HG02678 (cell line): ENCODE data around the gene NUDT8.
"Not testable (repeated sequence)": the region's sequence is repeated elsewhere in the genome, so short reads cannot be mapped to it uniquely, and the experiment has no call there.

ENCODE experiments used
- ATAC-seq: cut with Tn5 transposase; IDR thresholded peaks from one replicate; pipeline ENCODE4 v1.9.1; 2021; ENCODE audit warnings: mild to moderate bottlenecking, moderate library complexity; ENCODE audit not compliant: unreplicated experiment

NUDT8 gene

DNA sequence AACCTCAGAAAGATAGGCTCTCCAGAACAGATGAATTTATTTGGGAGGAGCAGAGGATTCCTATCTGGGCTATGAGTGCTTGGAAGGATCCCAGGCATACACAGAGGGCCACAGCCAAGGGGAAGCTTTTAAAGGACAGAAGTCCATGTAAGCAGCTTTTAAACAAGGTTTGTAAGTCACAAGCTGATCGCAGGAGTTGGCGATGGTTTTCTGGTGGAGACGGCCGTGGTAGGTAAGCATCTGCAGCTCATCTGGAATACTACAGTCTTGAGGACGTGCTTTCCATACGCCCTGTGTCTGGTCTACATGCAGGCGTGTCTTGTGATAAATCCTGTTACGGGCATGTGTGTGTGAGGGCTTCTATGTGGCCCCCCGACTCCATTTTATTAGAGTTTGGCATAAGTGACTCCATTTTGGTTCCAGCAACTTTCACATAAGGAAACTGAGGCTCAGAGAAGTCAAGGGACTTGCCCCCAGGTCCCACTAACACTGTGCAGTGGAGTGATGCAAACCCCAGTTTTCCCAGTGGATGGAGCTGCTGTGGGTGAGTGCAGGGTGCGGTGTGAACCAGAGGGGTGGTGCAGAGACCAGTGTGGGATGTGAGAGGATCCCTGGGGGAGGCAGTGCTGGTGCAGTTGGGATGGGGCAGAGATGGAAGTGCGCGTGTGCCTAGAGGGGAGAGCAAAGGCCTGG, 32.6 kb upstream of the NUDT8 start:
- no peak for ATAC-seq

DNA sequence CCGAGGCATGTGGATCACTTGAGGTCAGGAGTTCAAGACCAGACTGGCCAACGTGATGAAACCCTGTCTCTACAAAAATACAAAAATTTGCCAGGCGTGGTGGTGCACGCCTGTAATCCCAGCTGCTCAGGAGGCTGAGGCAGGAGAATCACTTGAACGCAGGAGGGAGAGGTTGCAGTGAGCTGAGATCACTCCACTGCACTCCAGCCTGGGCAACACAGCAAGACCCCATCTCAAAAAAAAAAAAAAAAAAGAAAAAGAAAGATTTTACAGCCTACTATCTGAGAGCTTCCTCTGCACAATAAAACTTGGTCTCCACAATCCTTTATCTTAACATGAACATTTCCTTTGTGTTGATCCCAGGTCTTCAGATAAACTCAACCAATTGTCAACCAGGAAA, 31.0 kb upstream of the NUDT8 start:
- ATAC-seq, result not testable (repeated sequence)

GRCh38 chr11:67659651-67660165, 30.0 kb upstream of the NUDT8 start:
- not testable (repeated sequence) for ATAC-seq

GRCh38 chr11:67657300-67657699, 27.6 kb upstream of the NUDT8 start:
- ATAC-seq, result no peak

GRCh38 chr11:67656278-67656922, 26.7 kb upstream of the NUDT8 start:
- ATAC-seq, result no peak

DNA sequence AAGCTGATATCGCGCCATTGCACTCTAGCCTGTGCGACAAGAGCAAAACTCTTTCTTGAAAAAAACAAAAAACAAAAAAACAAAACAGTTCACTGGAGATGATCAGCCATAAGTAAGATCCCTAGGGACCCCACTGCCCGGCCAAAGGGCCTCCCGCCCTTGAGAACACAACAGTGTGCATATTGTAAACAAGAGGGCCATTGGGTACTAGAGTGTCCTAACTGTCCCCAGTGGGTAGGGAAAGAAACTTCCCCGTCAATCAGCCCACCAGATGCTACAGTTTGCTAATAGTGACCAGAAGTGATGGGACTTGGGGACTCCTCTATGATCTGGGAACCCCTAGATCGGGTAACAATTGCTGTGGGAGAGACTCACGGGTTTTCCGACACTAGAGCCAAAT, 24.5 kb upstream of the NUDT8 start:
- ATAC-seq, result no peak

- no peak for ATAC-seq
Measured at GRCh38 chr11:67652965-67653845, 23.5 kb upstream of the NUDT8 start.

DNA sequence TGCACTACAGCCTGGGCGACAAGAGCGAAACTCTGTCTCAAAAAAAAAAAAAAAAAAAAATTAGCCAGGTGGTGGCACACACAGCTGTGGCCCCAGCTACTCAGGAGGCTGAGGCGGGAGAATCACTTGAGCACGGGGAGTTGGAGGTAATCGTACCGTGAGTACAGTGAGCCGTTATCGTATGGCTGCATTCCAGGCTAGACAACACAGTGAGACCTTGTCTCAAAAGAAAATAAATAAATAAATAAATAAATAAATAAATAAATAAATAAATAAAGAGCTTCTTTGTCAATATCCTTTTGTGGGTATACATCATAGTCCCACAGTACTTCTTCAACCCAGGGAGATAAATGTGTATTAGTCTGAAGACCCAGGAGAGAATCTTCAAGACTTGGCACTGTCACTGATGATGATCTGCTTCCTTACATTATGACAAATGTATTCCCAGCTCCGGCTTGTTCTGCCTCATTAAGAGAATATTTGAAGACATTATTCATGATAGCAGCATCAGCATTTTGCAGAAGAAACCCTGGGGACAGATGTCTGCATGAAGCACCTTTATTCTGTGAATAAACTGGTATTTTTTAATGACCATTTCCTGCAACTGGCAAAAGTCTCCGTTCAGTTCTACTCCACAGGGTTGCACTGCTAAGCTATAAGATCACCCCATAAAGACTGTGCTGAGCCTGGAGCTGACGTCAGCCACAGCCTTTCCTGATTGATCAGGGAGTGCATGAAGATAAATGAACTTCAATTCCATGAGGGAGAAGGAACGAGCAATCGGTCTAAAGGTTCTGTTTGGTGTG, 22.4 kb upstream of the NUDT8 start:
- ATAC-seq, result no peak

DNA sequence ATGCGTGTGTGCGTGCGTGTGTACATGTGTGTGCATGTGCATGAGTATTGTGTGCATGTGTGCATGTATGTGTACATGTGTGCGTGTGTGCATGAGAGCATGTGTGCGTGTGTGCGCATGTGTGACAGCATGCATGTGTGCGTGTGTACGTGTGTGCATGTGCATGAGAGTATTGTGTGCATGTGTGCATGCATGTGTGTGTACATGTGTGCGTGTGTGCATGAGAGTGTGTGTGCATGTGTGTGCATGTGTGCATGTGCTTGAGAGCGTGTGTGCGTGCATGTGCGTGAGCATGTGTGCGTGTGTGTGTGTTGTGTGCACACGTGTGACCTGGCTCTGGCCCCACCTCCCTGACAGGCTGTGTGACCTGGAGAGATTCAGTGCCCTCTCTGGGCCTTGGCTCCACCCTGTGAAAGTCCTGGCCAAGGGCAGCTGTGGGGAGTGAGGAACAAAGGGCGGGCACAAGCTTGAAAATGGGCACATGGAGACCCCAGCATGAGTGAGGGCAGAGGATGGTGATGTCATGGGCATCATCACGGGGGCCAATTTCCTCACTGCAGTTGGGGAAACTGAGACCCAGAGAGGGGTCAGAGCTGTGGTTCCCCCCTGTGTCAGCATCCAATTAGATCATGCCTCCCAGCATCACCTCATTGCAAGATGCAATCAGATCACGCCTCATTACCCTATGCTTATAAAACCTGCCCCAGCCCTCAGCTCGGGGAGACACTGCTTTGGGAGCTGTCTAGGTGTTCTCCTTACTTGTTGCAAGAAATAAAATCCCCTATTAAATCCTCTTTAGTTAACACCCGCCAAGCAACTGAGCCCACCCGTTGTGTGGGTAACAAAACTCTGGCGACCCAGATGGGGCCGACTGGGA, 20.1 kb upstream of the NUDT8 start:
- ATAC-seq, result no peak

DNA sequence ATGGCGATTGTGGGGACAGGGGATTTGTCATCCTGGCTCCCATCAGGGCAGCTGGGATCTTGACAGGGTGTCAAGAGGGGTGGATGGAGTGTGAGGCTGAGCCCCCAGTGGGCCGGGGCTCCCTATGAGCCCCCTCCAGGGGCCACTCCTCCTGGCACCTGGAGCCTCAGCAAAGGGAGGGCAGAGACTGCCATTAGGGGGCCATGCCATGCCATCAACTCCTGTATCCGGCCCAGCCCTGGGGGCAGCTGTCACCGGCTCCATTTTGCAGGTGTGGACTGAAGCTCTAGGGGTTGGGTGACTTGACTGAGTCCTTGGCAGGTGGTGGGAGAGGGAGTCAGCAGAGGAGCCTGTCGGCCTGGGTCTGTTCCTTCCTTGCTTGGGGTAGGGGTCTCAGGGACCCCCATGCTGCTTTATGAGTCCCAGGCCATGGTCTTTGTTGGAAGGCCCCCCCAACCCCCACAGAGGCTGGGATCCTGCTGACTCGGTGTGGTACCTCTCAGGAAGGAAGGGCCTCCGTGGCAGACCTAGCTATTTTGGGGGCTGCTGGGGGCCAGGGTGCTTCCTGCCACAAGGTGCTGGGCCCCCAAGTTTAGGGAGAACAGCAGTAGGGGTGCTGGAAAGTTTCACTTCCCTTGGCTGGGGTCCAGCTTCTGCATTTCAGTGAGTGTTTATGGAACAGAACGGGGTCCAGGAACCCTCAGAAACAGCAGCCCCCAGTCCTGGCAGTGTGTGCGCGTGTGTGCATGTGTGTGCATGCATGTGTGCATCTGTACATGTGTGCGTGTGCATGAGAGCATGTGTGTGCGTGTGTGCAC, 19.3 kb upstream of the NUDT8 start:
- no peak for ATAC-seq

DNA sequence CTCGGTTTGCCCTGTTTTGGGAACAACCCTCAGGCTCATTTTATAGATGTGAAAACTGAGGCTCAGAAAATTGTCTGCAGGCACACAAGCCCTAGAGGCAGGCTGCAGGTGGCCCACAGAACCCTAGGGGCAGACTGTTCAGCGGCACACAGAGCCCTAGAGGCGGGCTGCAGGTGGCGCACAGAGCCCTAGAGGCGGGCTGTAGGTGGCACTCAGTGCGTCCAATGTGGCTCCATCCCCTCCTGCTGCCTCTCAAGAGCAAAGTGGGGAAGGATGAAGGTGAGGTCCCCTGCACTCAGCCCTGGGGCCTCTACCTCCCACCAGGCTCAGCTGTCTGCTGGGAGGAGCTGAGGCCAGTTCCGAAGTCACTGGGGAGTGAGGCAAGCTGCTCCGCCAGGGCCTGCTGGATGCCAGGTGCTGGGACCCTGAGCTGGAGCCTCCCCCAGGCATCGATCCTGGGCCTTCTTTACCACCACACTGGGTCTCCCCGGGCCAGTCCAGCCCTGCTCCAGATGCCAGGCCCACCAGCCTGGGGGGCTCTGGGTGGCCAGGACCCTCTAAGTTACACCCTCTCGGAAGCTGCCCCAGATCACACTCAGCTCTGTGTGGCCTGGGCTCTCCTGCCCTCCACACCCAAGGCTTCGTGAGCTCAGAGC, 18.5 kb upstream of the NUDT8 start:
- ATAC-seq, result peak; percentile 66

GRCh38 chr11:67647471-67647870, 17.7 kb upstream of the NUDT8 start:
- ATAC-seq, result no peak

DNA sequence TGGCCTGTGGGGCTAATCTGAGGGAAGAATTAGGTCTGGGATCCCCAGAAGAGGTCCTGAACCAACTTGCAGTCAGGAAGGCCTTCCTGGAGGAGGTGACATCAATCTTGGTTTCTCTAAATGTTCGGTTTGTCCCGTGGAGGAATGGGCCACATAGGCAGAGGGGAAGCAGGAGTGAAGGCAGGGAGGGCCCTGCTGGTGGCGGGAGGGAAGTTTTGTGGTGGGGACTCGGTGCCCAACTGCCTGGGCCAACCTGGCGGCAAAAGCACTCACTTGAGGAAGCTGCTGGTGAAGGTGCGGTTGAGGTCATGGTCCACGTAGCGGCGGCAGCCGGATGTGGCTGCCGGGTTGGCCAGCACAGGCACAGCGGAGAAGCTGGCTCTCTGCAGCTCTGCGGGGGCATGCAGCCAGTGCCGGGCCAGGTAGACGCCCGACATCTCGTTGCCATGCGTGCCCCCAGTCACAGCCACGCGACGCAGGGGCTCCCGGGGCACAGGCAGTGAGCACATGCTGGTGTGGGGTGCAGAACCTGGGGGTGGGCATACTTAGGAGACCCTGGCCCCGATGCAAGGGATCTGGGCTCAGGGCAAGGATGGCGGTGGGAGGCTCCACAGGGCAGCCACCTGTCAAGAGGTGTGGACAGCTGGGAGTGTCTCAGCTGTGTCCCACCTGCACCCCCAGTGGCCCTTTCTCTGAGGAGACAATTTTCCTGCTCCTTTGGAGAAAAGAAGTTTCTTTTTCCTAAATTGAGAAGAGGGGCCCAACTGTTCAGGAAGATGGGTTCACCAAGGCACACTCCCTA, 17.0 kb upstream of the NUDT8 start:
- ATAC-seq, result no peak

- ATAC-seq, result no peak
Measured at GRCh38 chr11:67645521-67646461, 16.1 kb upstream of the NUDT8 start.

GRCh38 chr11:67644472-67645418, 15.0 kb upstream of the NUDT8 start:
- no peak for ATAC-seq
